Embryonic facial prominence (tissue), 1 donor: ENCODE measurements around the gene KCNK16.
A peak's percentile ranks its signal among the peaks of the same experiment; 100 is the strongest.
"Not testable (repeated sequence)": the region's sequence is repeated elsewhere in the genome, so short reads cannot be mapped to it uniquely, and the experiment has no call there.

Experiments used
- DNase-seq: peaks from one replicate; pipeline ENCODE4 v3.0.0-alpha.2; 2016; ENCODE audit errors: extremely low spot score

The KCNK16 gene

GRCh38 chr6:39309942-39310531 lies 12.5 kb downstream of the KCNK16 start:
- DNase-seq, result no peak

- no peak for DNase-seq
These were observed 15.0 kb downstream of the KCNK16 start for GRCh38 chr6:39307462-39307861.

- no peak for DNase-seq
These were observed 17.6 kb downstream of the KCNK16 start for GRCh38 chr6:39304951-39305350.

GRCh38 chr6:39303425-39304153 lies 18.9 kb downstream of the KCNK16 start:
- DNase-seq, result no peak

GRCh38 chr6:39302669-39303424 lies 19.7 kb downstream of the KCNK16 start:
- peak; percentile 30 for DNase-seq

- DNase-seq, result no peak
These were observed 20.5 kb downstream of the KCNK16 start for GRCh38 chr6:39302011-39302410.

GRCh38 chr6:39301606-39302005 lies 20.9 kb downstream of the KCNK16 start:
- DNase-seq, result no peak

GRCh38 chr6:39300739-39301138 lies 21.8 kb downstream of the KCNK16 start:
- DNase-seq, result no peak

- DNase-seq, result no peak
These were observed 24.4 kb downstream of the KCNK16 start for GRCh38 chr6:39298061-39298460.

- no peak for DNase-seq
These were observed 25.5 kb downstream of the KCNK16 start for GRCh38 chr6:39296745-39297640.

GRCh38 chr6:39295611-39296011 lies 26.9 kb downstream of the KCNK16 start:
- no peak for DNase-seq

GRCh38 chr6:39294899-39295298 lies 27.6 kb downstream of the KCNK16 start:
- DNase-seq, result no peak

- no peak for DNase-seq
These were observed 28.4 kb downstream of the KCNK16 start for GRCh38 chr6:39294133-39294532.

GRCh38 chr6:39292637-39293036 lies 29.9 kb downstream of the KCNK16 start:
- no peak for DNase-seq

GRCh38 chr6:39289490-39289889 lies 33.0 kb downstream of the KCNK16 start:
- no peak for DNase-seq

GRCh38 chr6:39287601-39288000 lies 34.9 kb downstream of the KCNK16 start:
- no peak for DNase-seq

GRCh38 chr6:39286596-39286995 lies 35.9 kb downstream of the KCNK16 start:
- not testable (repeated sequence) for DNase-seq

- no peak for DNase-seq
These were observed 39.7 kb downstream of the KCNK16 start for GRCh38 chr6:39282774-39283173.

GRCh38 chr6:39281312-39281980 lies 41.1 kb downstream of the KCNK16 start:
- no peak for DNase-seq

- no peak for DNase-seq
These were observed 42.2 kb downstream of the KCNK16 start for GRCh38 chr6:39280247-39280731.

GRCh38 chr6:39279539-39279938 lies 43.0 kb downstream of the KCNK16 start:
- DNase-seq, result no peak
